ENCODE results near the gene TMCO5A.
"Not testable (repeated sequence)": the region's sequence is repeated elsewhere in the genome, so short reads cannot be mapped to it uniquely, and the experiment has no call there.

Gene TMCO5A

GRCh38 chr15:37934340-37934739, at the start of gene TMCO5A:
Gene TMCO5A (plus strand): TSS chr15:37934640. CDS start chr15:37936324, 1,684 bp downstream.
- no peak for DNase-seq

GRCh38 chr15:37885651-37886050, 48.8 kb upstream of the TMCO5A start:
- DNase-seq, result no peak

GRCh38 chr15:37888356-37888755, 46.1 kb upstream of the TMCO5A start:
- no peak for DNase-seq

GRCh38 chr15:37891766-37892368, 42.6 kb upstream of the TMCO5A start:
- DNase-seq, result no peak

- no peak for DNase-seq
Observed at GRCh38 chr15:37893309-37893708, 41.1 kb upstream of the TMCO5A start.

- DNase-seq, result no peak
Observed at GRCh38 chr15:37898362-37898761, 36.1 kb upstream of the TMCO5A start.

- no peak for DNase-seq
Observed at GRCh38 chr15:37900326-37901221, 33.9 kb upstream of the TMCO5A start.

GRCh38 chr15:37902126-37902525, 32.3 kb upstream of the TMCO5A start:
- no peak for DNase-seq

- DNase-seq, result no peak
Observed at GRCh38 chr15:37903919-37904625, 30.4 kb upstream of the TMCO5A start.

GRCh38 chr15:37907136-37907535, 27.3 kb upstream of the TMCO5A start:
- no peak for DNase-seq

- DNase-seq, result no peak
Observed at GRCh38 chr15:37921527-37922385, 12.7 kb upstream of the TMCO5A start.

GRCh38 chr15:37926136-37926535, 8.3 kb upstream of the TMCO5A start:
- DNase-seq, result no peak

- no peak for DNase-seq
Observed at GRCh38 chr15:37929238-37929637, 5.2 kb upstream of the TMCO5A start.

GRCh38 chr15:37931321-37931720, 3.1 kb upstream of the TMCO5A start:
- DNase-seq, result no peak

GRCh38 chr15:37931868-37932267, 2.6 kb upstream of the TMCO5A start:
- DNase-seq, result no peak

GRCh38 chr15:37932549-37932948, 1.9 kb upstream of the TMCO5A start:
- no peak for DNase-seq

GRCh38 chr15:37933666-37934065, 774 bp upstream of the TMCO5A start:
- DNase-seq, result no peak

- DNase-seq, result no peak
Observed at GRCh38 chr15:37940876-37941275, 6.4 kb downstream of the TMCO5A start.

GRCh38 chr15:37941779-37942178, 7.3 kb downstream of the TMCO5A start:
- no peak for DNase-seq

GRCh38 chr15:37951999-37952398, 17.6 kb downstream of the TMCO5A start:
- no peak for DNase-seq

GRCh38 chr15:37960742-37961141, 26.3 kb downstream of the TMCO5A start:
- not testable (repeated sequence) for DNase-seq

- no peak for DNase-seq
Observed at GRCh38 chr15:37967788-37968187, 33.3 kb downstream of the TMCO5A start.

GRCh38 chr15:37973856-37974255, 39.4 kb downstream of the TMCO5A start:
- DNase-seq, result no peak

All from NK-92 treated with Interleukin-12 subunit alpha and Interleukin-12 subunit beta, amount 100 ng/mL, for 24 hours (cell line).